CD4-positive, alpha-beta T cell treated with Interleukin-1 beta for 1 hour (primary cell): ENCODE measurements around the gene ZNF821.
"Not testable (repeated sequence)": the region's sequence is repeated elsewhere in the genome, so short reads cannot be mapped to it uniquely, and the experiment has no call there.

Experiments used
- DNase-seq, 2 donors: peaks; one replicate each; pipeline ENCODE4 v3.0.0-alpha.2; 2020 to 2022

ZNF821 gene

GRCh38 chr16:71855937-71856662 lies 27.9 kb downstream of the ZNF821 start:
- peak; percentile 17 to 40 for DNase-seq

DNA sequence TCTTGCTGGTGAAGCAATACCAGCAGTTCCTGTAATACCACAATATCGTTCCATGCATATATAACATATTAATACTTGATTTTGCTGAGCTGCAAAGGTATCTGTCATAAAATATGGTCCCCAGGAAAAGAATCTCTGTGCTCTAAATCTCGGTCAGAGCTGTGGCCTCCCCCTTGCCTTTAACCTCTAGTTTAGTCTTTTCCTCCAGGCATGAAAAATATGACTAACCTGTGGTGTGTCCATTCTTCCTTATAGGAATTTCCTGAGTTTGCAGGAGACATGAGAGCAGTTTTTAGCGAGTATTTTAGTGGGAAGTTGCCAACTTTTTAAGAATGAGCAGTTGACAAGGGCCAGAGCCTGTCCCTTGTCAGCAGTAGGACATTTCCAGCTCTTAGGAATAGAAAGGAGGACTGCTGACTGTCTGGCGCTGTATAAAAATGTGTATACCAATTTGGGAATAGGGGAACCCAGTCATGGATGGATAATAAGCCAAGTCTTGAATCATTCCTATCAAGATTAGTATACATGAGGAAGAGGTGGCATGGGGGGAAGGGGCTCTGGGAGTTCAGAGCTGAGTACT lies 29.5 kb downstream of the ZNF821 start:
- no peak for DNase-seq

GRCh38 chr16:71853413-71853812 lies 30.6 kb downstream of the ZNF821 start:
- peak in 1 of 2 donors; percentile 33 for DNase-seq

DNA sequence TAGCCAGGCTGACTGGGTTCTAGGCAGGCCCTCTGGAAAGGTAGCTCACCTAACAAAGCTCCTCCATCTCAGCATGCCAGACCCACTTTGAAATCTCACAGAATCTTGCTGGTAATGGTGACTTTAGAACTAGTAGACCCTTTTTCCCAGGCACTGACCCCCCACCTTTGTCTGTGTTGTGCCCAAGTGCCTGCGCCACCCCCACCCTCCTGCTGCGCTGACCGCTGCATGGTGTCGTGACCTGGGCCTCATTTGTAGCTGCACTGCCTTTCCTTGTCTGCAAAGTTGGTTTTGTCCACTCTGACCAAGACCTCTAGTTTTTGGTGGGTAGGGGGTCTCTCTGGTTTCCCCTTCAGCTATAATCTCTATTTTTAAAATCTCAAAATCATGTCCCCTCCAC lies 31.4 kb downstream of the ZNF821 start:
- no peak for DNase-seq

- DNase-seq = no peak
Observed at GRCh38 chr16:71852158-71852557, 31.8 kb downstream of the ZNF821 start.

GRCh38 chr16:71851746-71852145 lies 32.2 kb downstream of the ZNF821 start:
- no peak for DNase-seq

GRCh38 chr16:71848622-71849021 lies 35.4 kb downstream of the ZNF821 start:
- DNase-seq = no peak

DNA sequence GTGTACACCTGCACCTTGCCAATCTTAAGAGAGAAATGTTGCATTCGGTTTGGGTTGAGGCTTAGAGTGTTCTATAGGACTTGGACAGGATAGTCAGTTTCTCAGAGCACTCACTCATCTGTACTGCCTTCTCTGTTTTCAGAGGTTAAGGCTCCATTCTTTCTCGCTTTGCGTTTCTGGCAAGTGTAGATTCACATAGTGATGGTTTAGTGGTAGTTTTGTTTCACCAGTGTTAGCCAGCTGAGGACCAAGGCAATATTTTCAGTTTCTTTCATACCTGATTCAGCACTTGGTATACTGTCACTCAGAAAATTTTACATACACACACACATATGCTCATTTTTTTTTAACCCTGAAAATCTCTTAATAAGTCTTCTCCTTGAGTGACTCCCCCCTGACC lies 36.9 kb downstream of the ZNF821 start:
- no peak for DNase-seq

GRCh38 chr16:71846431-71846830 lies 37.6 kb downstream of the ZNF821 start:
- peak in 1 of 2 donors; percentile 19 for DNase-seq

DNA sequence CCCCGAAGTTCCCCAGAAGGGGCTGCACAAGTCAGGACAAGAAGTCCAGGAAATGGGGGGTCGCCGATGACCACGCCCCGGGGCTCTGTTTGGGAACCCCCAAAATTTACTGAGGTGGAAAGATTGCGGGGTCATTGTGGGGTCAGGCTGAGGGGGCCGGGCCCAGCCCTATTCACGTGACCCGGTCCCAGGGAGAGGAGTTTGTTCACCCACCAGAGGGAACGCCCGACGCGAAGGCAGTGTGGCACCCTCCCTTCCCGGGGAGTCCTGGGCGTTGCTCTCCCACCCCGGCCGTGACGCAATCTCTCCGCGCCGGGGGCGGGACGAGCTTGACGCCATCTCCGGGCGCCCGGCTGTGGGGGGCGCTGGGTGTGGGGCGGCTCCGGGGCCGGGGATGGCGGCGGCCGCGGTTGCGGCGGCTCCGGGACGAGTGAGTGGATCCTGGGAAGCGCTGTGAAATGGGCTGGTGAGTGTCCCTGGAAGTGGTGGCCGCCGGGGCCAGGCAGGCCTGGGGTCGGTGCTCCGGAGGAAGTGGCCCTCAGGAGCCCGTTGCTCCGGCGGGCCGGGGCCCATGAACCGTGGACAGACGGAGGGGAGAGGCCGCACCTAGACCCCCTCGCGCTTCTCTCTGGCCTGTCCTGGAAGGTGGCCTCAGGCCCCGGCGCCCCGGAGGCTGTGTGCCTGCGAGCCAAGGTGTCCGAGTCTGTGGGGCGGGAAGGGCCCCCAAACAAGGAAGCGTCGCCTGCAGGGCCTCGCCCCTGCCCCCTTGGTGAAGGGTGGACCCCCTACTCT lies 38.1 kb downstream of the ZNF821 start, which contains the start of gene ATXN1L:
ATXN1L (plus strand) TSS at position 338 of the 792 bp plus-strand sequence. CDS start 3,765 bp downstream, outside the sequence.
- peak; percentile 95 for DNase-seq

GRCh38 chr16:71843572-71843971 lies 40.4 kb downstream of the ZNF821 start:
- DNase-seq = no peak

- no peak for DNase-seq
Observed at GRCh38 chr16:71840052-71840451, 43.9 kb downstream of the ZNF821 start.

DNA sequence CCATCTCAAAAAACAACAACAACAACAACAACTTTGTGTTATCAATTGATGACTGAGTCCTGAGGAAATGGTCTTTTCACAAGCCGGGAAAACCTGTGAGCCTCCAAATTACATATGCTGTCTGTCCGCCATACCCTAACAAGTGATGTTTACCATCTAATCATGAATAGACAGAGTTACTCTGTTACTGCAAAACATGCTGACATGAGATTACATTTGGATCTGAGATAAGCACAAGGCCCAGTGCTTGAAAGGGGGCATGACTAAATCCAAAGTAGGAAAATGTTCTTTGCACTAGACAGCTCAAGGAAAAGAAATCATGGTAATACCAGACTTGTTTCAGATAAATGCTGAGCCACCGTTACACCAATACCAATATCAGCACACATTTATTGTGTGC lies 46.8 kb downstream of the ZNF821 start:
- DNase-seq = no peak

- no peak for DNase-seq
Observed at GRCh38 chr16:71834291-71834690, 49.7 kb downstream of the ZNF821 start.

- DNase-seq = not testable (repeated sequence)
Observed at GRCh38 chr16:71832112-71832511, 51.9 kb downstream of the ZNF821 start.

- not testable (repeated sequence) for DNase-seq
Observed at GRCh38 chr16:71831698-71832097, 52.3 kb downstream of the ZNF821 start.

DNA sequence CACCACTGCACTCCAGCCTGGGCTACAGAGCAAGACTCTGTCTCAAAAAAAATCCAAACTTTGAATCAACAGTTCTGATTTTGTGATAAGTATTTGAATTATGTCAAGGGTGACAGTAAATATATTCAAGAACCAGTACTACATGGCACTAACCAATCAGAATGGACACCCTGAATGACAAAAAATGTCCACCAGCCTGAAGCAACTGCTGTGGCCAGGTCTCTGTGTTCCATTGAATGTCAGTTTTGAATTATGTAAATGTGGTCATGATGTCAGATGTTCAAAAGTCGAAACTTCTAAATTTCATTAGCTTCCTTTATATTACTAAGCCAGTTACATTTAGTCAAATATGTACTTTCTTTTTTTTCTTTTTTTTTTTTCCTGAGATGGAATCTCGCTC lies 53.6 kb downstream of the ZNF821 start:
- DNase-seq = no peak

GRCh38 chr16:71826533-71827017 lies 57.4 kb downstream of the ZNF821 start:
- DNase-seq = no peak

- DNase-seq = not testable (repeated sequence)
Observed at GRCh38 chr16:71817155-71817500, 66.9 kb downstream of the ZNF821 start.

DNA sequence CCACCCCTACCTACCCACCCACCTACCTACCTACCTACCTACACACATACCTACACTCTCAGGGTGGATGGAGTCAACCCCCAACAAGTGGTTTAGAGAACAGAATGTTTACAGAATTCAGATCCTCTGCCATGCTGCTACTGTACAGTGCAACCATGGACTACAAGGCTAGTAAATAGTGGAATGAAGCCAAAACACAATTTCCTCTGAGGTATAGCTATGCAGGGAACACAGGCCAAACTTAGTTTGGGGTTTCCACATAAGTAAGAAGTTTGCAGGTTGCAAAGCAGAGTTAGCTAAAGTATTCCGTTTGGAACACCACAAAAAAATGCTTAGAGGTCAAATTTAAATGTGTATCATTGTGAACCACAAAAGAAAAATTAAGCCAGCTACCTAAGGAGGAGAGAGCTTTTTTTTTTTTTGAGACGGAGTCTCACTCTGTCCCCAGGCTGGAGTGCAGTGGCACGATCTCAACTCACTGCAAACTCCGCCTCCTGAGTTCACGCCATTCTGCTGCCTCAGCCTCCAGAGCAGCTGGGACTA lies 72.7 kb downstream of the ZNF821 start:
- DNase-seq = peak in 1 of 2 donors; percentile 25

DNA sequence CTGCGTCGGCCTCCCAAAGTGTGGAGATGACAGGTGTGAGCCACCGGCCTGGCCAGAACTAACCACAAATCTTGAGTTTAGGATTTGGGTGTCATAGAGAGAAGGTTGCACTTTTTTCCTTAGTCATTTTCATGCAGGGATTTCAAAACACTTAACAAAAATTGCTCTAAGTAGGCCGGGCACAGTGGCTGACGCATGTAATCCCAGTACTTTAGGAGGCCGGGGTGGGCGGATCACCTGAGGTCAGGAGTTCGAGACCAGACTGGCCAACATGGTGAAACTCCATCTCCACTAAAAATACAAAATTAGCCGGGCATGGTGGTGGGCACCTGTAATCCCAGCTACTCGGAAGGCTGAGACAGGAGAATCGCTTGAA lies 73.8 kb downstream of the ZNF821 start:
- peak in 1 of 2 donors; percentile 34 for DNase-seq
